GM19025 (cell line): ENCODE data around the gene ATP13A1.

Experiments used
- ATAC-seq: cut with Tn5 transposase; IDR thresholded peaks from one replicate; pipeline ENCODE4 v1.9.1; 2021; ENCODE audit warnings: mild to moderate bottlenecking, low read depth, moderate library complexity; ENCODE audit not compliant: unreplicated experiment

The ATP13A1 gene

GRCh38 chr19:19645233-19645870, 18.1 kb downstream of the ATP13A1 start:
- no peak for ATAC-seq

- no peak for ATAC-seq
These were observed 19.5 kb downstream of the ATP13A1 start for GRCh38 chr19:19644054-19644388.

- ATAC-seq: no peak
These were observed 20.1 kb downstream of the ATP13A1 start, which contains the start of gene GMIP for GRCh38 chr19:19643158-19644053. Gene GMIP (minus strand): TSS chr19:19643657. CDS start chr19:19643529, 128 bp downstream.

- ATAC-seq: no peak
These were observed 20.8 kb downstream of the ATP13A1 start for GRCh38 chr19:19642506-19643157.

GRCh38 chr19:19637523-19638251, 25.8 kb downstream of the ATP13A1 start:
- no peak for ATAC-seq

GRCh38 chr19:19637186-19637522, 26.3 kb downstream of the ATP13A1 start:
- ATAC-seq: no peak

GRCh38 chr19:19636573-19637185, 26.8 kb downstream of the ATP13A1 start:
- ATAC-seq: no peak

GRCh38 chr19:19635313-19635702, 28.2 kb downstream of the ATP13A1 start:
- no peak for ATAC-seq

GRCh38 chr19:19634516-19635312, 28.8 kb downstream of the ATP13A1 start:
- ATAC-seq: no peak

- no peak for ATAC-seq
These were observed 29.6 kb downstream of the ATP13A1 start for GRCh38 chr19:19633711-19634515.

- ATAC-seq: no peak
These were observed 30.8 kb downstream of the ATP13A1 start for GRCh38 chr19:19632661-19633060.

- ATAC-seq: no peak
These were observed 32.1 kb downstream of the ATP13A1 start for GRCh38 chr19:19631346-19631745.

- no peak for ATAC-seq
These were observed 33.0 kb downstream of the ATP13A1 start for GRCh38 chr19:19630426-19630825.

GRCh38 chr19:19630062-19630414, 33.4 kb downstream of the ATP13A1 start:
- no peak for ATAC-seq

GRCh38 chr19:19628501-19629134, 34.9 kb downstream of the ATP13A1 start:
- ATAC-seq: peak; percentile 8

GRCh38 chr19:19627621-19628500, 35.6 kb downstream of the ATP13A1 start, which contains the start of gene LPAR2:
Gene LPAR2 (minus strand): TSS chr19:19628220. CDS start chr19:19627275, 945 bp downstream.
- ATAC-seq: peak; percentile 64
